ENCODE measurements around the gene CD68.

GRCh38 chr17:7563115-7563869, 16.1 kb upstream of the CD68 start:
- TF ChIP-seq CTCF (IDR thresholded peaks at IDR 0.05) (no peak), REST (IDR thresholded peaks at IDR 0.05; ENCODE audit: insufficient read depth in 1 of 2, low read depth in 2 of 2, low read length in 1 of 2) (no peak), POLR2AphosphoS5 (IDR thresholded peaks at IDR 0.05; ENCODE audit: low read depth, low read length) (no peak), TCF7L2 (IDR thresholded peaks at IDR 0.05; ENCODE audit: low read depth, low read length) (no peak)

Measured in Panc1 (cell line).